Measurements from ENCODE around the gene OR3A2.
"Not testable (repeated sequence)": the region's sequence is repeated elsewhere in the genome, so short reads cannot be mapped to it uniquely, and the experiment has no call there.

Gene OR3A2

DNA sequence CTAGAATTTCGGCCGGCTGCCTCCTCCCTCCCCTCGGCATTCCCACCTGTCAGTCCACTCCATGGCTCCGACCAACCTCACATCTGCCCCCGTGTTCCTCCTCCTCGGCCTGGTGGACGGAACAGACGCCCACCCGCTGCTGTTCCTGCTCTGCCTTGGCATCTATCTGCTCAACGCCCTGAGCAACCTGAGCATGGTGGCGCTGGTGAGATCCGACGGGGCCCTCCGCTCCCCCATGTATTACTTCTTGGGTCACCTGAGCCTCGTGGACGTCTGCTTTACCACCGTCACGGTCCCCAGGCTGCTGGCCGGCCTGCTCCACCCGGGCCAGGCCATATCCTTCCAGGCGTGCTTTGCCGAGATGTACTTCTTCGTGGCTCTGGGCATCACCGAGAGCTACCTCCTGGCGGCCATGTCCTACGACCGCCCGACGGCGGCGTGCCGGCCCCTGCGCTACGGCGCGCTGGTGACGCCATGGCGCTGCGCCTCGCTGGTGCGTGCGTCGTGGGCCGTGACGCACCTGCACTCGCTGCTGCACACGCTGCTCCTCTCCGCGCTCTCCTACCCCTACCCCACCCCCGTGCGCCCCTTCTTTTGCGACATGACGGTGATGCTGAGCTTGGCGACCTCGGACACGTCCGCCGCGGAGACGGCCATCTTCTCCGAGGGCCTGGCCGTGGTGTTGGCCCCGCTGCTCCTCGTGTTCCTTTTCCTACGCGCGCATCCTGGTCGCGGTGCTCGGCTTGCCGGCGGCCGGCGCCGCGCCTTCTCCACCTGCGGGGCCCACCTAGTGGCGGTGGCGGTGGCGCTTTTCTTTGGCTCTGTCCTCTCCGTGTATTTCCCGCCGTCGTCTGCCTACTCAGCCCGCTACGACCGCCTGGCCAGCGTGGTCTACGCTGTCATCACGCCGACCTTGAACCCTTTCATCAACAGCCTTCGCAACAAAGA lies at the start of gene OR3A2:
Gene OR3A2, minus strand, starts transcription at position 440 of the 948 bp plus-strand sequence.
- DNase-seq (ENCODE audit: low spot score), result no peak

DNA sequence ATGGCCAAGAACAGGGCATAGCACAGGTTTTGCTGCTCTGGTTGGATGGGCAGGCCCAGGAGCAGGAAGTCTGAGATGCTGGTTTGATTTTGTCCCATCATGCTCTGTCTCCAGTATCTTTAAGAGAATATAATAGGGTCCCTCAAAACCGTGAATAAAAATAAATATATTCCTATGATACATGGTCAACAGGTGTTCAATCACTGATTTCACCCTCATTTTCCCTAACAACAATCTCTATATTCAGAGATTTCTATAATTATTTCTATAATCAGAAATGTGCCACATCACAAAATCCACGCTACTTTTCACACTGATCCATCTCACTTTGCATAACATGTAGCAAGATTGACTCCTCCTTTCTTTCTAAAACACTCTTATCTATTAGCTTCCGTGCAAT lies 47.6 kb upstream of the OR3A2 start, which contains the start of gene OR1E2:
Gene OR1E2, minus strand, starts transcription at position 101 of the 400 bp plus-strand sequence. Its CDS starts 0 bp downstream, at position 101.
- no peak for DNase-seq (ENCODE audit: low spot score)

DNA sequence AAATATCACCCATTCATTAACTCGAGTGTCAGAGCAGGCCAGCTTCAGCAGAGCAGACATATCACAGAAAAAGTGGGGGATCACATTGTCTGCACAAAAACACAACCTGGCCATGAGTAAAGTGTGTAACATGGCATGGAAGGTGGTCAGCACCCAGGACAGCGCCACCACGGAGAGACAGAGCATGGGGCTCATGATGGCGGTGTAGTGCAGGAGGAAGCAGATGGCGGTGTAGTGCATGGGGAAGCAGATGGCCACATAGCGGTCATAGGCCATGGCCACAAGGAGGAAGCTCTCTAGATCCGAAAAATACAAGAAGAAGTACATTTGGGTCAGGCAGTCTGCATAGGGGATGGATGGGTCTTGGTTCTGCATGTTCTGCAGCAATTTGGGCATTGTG lies 47.1 kb upstream of the OR3A2 start:
- peak; percentile 42 for DNase-seq (ENCODE audit: low spot score)

DNA sequence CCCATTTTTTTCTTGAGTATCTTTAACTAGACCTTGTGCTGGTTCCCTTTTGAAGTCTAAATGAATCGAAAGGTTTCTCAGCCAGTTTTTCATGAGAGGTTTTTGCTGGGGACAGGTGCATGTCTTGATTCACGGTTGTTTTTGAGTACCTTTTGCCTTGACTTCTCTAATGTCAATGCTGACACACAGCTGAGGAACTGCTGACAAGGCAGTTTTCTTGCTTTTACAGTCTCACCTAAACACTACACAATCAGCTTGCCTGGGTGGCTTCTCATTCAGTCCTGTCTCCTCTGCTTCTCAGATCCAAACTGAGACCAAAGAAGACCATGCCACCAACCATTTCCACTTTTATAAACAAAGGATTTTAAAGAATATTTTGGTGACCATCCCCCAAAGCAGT lies 32.1 kb upstream of the OR3A2 start:
- DNase-seq (ENCODE audit: low spot score), result no peak

DNA sequence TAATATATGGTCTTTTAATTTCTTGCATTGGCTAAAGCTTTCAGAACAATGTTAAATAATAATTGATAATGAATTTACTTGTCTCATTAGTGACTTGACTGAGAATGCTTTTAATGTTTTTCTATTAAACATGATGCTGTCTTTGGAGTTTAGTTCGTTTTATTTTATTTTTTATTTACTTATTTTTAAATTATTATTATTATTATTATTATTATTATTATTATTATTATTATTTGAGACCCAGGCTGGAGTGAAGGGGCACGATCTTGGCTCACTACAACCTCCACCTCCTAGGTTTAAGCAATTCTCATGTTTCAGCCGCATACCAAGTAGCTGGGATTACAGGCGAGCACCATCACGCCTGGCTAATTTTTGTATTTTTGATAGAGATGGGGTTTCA lies 29.5 kb upstream of the OR3A2 start:
- DNase-seq (ENCODE audit: low spot score), result no peak

DNA sequence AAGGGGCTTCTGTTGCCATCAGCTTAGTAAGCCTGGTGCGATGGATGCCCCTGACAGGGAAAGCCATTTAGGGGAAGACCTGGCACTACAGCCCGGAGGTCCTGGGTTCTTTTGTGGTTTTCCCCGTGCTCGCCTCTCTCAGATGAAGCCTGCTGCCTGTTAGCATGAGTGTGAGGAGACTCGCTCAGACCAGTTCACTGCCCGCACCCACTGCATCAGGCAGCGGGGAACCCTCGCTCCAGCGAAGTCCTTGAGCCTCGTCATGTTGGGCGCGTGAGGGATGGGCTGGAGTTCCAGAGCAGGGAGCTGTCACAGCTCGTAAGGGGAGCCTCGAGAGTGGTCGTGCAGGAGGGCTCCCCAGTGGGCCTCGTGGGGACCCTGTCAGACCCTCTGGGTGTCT lies 26.1 kb upstream of the OR3A2 start:
- not testable (repeated sequence) for DNase-seq (ENCODE audit: low spot score)

DNA sequence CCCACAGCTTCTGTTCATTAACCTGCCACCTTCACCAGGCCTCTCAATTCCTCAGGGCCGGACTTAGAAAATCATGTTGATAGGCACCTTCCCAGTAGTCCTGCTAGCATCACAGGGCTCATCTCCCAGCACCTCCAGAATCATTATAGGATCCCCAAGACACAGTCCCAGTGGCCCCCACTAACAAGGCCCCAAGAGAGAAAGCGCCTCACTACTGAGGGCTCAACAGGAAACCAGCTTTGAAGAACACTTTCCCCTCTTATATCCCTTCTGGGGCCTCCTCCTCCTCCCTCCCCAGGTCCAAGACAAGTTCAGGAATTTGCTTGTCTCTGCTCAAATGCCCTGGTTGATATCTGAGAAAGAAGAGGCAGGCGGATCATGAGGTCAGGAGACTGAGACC lies 25.0 kb upstream of the OR3A2 start, which contains the start of gene OR3A3:
Gene OR3A3, plus strand, starts transcription at position 301 of the 400 bp plus-strand sequence.
- no peak for DNase-seq (ENCODE audit: low spot score)

DNA sequence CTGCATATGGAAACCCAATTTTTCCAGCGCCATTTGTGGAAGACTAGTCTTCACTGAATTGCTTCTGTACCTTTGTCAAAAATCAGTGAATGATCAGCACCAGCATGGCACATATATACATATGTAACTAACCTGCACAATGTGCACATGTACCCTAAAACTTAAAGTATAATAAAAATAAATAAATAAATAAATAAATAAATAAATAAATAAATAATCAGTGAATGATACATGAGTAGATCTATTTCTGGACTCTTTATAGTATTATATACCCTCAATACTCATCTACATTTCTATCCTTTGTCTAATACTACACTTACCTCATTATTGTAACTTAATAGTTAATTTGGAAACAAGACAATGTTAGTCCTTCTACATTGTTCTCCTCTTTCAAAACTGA lies 17.7 kb upstream of the OR3A2 start:
- not testable (repeated sequence) for DNase-seq (ENCODE audit: low spot score)

DNA sequence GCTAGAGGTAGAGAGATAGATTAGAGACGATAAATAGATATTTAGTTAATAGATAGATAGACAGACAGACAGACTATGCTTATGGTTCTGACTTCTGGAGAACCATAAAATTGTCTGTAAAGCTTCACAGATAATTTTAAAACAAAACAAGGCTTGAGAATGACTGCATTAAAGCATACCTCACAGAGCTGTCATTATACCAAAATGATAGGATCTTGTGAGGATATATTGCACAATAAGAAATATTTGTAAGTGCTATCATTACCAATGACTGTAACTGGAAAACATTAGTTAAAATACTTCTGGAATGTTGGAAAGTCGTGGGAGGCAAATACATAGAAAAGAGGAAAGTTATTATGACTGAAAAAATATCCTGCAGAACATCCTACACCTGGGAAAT lies 15.7 kb upstream of the OR3A2 start:
- no peak for DNase-seq (ENCODE audit: low spot score)

DNA sequence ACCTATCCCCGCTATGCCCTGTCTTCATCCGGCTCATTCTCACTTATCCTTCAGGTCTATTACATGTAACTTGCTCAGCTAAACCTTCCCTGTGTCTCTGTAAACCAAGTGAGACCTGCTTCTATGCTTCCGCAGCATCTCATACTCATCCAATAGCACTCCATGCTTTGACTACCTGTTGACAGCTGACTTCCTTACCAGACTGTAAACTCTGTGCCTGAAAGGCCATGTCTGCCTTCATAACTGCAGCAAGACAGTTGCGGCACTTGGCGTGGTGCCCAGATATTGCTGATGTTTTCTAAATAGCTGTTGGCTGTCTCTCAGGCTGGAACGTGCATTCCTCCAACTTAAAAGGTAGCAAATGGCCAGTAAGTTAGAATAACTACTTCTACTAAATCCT lies 13.9 kb upstream of the OR3A2 start:
- DNase-seq (ENCODE audit: low spot score), result no peak

DNA sequence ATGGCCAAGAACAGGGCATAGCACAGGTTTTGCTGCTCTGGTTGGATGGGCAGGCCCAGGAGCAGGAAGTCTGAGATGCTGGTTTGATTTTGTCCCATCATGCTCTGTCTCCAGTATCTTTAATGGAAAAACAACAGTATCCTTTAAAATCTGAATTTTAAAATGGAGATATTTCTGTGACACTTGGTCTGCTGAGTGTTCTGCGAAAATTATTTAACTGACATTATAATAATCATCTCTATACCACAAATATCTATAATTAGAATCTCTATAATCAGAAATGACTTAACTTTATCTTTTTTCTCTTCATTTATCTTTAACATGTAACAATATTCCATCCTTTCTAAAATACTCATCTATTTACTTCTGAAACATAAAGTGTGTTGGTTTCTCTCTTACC lies 12.2 kb upstream of the OR3A2 start, which contains the start of gene OR1E1:
Gene OR1E1, minus strand, starts transcription at position 101 of the 400 bp plus-strand sequence. Its CDS starts 0 bp downstream, at position 101.
- DNase-seq (ENCODE audit: low spot score), result no peak

DNA sequence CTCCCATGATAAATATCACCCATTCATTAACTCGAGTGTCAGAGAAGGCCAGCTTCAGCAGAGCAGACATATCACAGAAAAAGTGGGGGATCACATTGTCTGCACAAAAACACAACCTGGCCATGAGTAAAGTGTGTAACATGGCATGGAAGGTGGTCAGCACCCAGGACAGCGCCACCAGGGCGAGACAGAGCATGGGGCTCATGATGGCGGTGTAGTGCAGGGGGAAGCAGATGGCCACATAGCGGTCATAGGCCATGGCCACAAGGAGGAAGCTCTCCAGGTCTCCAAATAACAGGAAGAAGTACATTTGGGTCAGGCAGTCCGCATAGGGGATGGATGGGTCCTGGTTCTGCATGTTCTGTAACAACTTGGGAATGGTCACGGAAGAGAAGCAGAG lies 11.7 kb upstream of the OR3A2 start:
- DNase-seq (ENCODE audit: low spot score), result peak; percentile 35

DNA sequence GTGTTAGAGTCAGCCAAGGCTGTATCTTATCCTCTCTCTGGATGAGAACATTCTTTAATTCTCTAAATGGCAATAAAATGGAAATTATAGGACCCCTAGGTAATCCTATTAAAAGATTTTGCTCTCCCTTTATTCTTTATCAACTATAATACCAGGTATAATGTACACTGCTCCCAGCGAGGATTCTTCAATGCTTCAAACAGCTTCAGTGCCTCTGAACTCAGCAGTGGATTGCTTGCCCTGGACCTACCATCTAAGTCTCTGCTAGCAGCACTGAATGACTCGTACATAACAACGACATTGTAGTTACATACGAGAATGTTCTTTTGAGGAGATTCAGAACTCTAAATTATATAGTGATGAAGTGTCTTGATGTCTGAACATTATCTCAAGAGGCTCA lies 3.7 kb upstream of the OR3A2 start:
- DNase-seq (ENCODE audit: low spot score), result no peak

DNA sequence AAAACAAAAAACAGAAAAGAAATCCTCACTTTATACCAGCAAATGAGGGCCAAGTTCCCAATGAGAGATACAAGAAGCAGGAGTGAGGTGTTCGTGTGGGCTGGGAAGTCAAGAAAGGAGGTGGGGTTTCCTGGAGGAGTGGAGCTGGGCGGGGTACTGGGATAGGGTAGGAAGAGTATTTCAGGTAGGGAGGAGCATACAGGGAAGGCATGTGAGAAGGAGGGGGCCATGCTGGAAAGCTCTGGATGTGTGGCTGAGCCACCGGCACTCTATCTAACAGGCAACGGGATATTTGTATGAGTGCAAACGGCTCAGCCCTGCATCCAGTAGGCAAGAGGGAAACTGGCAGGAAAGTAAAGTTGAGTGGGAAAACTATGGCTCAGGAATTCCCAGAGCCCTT lies 4.2 kb downstream of the OR3A2 start:
- DNase-seq (ENCODE audit: low spot score), result no peak

DNA sequence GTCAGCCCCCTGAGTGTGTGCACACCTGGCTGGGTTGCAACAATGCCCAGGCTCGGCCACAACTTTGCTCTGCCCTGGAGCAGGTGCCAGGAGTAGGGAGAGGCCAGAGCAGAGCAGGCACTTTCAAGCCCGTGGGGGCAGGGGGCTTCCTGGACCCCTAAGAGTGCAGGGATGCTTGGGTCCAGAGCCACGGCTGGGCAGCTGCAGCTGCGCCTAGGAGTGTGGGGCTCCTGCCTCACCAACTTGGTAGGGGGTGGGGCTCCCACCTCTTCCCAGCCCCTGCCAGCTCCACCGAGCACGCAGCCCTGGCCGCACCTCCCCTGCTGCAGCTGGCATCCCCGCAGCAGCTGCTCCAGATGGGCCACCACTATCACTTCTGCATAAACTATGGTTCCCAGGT lies 7.8 kb downstream of the OR3A2 start:
- DNase-seq (ENCODE audit: low spot score), result no peak

DNA sequence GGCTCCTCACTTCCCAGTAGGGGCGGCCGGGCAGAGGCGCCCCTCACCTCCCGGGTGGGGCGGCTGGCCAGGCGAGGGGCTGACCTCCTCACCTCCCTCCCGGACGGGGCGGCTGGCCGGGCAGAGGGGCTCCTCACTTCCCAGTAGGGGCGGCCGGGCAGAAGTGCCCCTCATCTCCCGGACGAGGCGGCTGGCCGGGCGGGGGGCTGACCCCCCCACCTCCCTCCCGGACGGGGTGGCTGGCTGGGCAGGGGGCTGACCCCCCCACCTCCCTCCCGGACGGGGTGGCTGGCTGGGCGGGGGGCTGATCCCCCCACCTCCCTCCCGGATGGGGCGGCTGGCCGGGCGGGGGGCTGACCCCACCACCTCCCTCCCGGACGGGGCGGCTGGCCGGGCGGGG lies 14.9 kb downstream of the OR3A2 start:
- not testable (repeated sequence) for DNase-seq (ENCODE audit: low spot score)

DNA sequence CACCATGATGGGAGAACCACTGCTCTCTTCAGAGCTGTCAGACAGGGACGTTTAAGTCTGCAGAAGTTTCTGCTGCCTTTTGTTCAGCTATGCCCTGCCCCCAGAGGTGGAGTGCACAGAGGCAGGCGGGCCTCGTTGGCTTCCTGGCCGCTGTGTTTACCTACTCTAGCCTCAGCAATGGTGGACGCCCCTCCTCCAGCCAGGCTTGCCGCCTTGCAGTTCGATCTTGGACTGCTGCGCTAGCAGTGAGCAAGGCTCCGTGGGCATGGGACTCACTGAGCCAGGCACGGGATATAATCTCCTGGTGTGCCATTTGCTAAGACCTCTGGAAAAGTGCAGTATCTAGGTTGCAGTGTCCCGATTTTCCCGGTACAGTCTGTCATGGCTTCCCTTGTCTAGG lies 43.3 kb downstream of the OR3A2 start:
- DNase-seq (ENCODE audit: low spot score), result not testable (repeated sequence)

DNA sequence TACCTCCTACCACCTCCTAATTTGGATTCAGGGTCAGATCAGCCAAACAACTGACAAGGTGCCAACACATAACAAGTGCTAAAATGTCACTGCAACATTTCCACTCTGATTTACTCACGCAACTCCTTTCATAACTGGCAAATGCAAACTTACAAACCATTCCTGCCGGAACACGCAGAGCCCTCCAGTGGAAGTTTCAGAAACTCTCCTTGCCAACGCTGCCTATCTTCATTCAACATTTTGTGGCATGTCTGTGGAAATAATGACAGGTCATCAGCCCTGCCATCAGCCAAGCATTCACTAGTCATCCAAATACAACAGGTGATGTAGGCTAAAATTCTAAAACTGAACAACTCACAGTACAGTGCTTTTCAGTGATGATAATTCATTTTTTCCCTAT lies 50.2 kb downstream of the OR3A2 start:
- peak; percentile 61 for DNase-seq (ENCODE audit: low spot score)

DNA sequence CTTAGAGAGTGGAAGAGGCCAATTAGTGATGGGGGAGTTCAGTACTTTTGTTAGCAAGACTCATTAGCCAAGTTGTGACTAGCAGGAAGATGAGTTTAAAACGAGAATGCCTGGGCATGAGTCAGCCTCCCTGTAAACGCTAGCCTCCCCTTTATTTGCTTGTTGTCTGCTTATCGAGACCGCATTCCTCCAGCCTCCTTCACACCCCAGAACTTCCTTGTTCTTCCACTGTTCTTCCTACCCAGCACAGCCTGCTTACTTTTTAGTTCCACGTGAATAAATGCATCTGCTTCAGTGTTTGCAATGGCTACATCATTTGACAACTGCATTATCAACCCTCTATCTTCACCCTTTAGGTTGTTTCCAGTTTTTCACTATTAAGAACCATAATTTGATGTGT lies 67.8 kb downstream of the OR3A2 start:
- DNase-seq (ENCODE audit: low spot score), result peak; percentile 34

DNA sequence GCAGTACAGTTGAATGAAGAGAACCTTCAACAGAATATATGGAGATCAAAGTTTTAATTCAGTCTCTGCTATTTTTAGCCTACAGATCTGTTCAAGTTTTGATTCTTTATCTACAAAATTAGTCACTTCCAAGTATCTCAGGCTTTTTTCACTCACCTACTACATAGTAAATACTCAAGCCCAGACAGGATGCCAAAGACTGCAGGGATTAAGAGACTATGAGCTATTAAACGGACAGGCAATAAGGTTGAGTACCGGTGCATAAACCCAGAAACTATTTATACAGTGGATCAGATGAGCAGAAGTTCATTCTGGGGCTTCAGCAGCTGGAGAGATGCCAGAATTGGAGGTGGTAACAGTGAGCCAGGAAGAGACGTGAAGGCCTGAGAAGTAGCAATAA lies 69.3 kb downstream of the OR3A2 start:
- no peak for DNase-seq (ENCODE audit: low spot score)

DNA sequence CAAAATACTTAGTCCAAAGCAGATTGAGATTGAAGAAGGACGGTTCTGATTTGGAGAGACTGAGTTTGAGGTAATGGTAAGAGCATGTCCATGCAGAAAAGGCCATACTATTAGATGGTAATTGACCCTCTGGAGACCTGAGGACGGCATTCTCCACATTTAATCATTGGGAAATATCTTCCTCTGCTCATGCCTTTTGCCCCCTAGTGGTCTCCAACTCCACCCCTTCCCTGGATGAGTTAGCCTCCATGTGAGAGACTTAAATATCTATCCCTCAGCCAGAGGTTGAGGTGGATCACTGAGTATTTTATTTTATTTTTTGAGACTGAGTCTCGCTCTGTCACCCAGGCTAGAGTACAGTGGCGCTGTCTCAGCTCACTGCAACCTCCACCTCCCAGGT lies 77.5 kb downstream of the OR3A2 start:
- no peak for DNase-seq (ENCODE audit: low spot score)

DNA sequence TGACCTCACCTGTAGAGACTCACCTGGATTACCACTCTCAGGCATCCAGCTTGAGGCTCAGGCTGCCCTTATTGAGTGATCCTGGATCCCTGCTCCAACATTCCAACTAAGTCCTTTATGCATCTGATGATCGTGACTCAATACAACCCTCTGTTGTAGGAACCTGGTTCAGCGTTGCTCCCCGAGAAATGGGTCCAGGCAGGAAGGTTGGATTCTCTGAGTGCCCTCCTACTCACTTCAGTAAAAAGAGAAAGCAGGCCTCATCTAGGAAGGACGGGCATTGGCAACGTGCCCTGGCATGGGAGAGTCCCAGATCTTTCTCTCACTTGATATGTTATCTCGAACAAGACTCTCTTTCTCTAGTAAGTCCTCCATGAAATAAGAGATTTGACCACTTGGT lies 87.8 kb downstream of the OR3A2 start, which contains the start of gene OR3A1:
Gene OR3A1, minus strand, starts transcription at position 101 of the 400 bp plus-strand sequence. CDS start 5,778 bp downstream, outside the sequence.
- no peak for DNase-seq (ENCODE audit: low spot score)

DNA sequence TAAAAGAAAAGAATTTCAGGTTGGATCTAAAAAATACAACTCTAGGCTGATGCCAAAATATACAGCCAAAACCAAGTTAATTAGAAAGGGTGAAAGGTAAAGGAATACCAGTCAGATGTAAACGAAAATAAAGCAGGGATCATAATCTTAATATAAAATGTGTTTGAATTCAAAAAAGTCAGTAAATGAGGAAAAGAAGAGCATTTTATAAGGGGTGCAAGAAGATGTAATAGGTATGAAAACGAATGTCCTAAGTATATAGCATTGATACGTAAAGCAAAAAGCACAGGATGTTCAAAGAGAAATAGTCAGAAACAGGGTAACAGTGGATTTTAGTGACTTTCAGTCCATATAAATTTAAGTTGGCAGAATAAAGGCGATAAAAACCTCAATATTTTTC lies 90.5 kb downstream of the OR3A2 start:
- DNase-seq (ENCODE audit: low spot score), result no peak

All from RKO (cell line).